GM12864 (cell line): ENCODE measurements around the gene SPATA33.

Experiments used
- DNase-seq: peaks from one replicate; pipeline ENCODE4 v3.0.0-alpha.2; 2011; ENCODE audit warnings: low read depth
- H3K4me3 ChIP-seq: 2 replicates; pipeline ENCODE4 v1.5.1; 2011; ENCODE audit warnings: mild to moderate bottlenecking, low read depth, low read length, control low read depth
- TF ChIP-seq, protein P1 (sequence below): IDR thresholded peaks from 2 replicates; pipeline ENCODE4 v1.5.1; 2011; ENCODE audit warnings: low read depth, mild to moderate bottlenecking, moderate library complexity, low read length, control low read depth, inconsistent platforms; ENCODE audit errors: missing control alignments

The SPATA33 gene

DNA sequence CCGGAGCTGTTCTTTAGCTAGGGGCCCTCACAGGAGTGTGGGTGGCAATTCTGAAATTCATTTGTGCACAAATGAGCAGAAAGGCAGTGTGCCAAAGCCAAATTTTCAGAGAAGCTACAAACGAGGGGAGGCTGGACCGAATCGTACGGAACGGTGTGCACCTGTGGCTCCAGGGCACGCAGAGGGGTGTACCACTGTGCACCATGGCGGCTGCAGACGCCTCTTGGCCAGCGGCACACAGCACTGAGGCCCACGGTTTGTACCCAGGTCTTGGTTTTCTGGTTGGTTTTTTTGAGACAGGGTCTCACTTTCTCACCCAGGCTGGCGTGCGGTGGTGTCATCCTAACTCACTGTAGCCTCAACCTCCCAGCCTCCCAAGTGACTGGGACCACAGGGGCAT lies 15.1 kb upstream of the SPATA33 start:
- TF ChIP-seq, protein P1, sequence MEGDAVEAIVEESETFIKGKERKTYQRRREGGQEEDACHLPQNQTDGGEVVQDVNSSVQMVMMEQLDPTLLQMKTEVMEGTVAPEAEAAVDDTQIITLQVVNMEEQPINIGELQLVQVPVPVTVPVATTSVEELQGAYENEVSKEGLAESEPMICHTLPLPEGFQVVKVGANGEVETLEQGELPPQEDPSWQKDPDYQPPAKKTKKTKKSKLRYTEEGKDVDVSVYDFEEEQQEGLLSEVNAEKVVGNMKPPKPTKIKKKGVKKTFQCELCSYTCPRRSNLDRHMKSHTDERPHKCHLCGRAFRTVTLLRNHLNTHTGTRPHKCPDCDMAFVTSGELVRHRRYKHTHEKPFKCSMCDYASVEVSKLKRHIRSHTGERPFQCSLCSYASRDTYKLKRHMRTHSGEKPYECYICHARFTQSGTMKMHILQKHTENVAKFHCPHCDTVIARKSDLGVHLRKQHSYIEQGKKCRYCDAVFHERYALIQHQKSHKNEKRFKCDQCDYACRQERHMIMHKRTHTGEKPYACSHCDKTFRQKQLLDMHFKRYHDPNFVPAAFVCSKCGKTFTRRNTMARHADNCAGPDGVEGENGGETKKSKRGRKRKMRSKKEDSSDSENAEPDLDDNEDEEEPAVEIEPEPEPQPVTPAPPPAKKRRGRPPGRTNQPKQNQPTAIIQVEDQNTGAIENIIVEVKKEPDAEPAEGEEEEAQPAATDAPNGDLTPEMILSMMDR, result no peak
- H3K4me3 ChIP-seq, result no peak overlapping the region
- DNase-seq, result no peak

DNA sequence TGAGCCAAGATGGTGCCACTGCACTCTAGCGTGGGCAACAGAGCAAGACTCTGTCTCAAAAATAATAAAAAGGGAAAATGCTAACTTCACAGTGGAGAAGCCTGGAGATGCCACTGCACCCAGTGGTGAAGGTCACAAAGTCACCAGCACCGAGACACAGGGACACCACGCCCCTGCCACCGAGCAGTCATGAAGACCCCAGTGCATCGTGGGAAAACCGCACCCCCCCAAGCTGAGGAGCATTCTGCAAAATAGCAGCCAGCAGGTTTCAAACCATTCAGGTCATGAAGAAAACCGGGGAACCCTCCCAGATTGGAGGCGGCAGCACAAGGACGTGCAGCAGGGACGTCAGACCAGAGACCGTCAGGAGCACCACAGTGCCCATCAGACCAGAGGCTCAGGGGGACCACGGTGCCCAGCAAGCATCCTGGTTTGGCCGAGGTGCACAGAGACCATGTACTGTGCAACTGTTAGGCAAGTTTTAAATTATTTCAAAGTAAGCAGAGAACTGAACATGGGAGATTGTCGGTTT lies 13.8 kb upstream of the SPATA33 start:
- H3K4me3 ChIP-seq, result no peak overlapping the region
- DNase-seq, result no peak
- TF ChIP-seq, protein P1, result no peak

- TF ChIP-seq, protein P1, result no peak
- no peak overlapping the region for H3K4me3 ChIP-seq
- DNase-seq, result no peak
Observed at GRCh38 chr16:89645122-89645521, 12.5 kb upstream of the SPATA33 start.

DNA sequence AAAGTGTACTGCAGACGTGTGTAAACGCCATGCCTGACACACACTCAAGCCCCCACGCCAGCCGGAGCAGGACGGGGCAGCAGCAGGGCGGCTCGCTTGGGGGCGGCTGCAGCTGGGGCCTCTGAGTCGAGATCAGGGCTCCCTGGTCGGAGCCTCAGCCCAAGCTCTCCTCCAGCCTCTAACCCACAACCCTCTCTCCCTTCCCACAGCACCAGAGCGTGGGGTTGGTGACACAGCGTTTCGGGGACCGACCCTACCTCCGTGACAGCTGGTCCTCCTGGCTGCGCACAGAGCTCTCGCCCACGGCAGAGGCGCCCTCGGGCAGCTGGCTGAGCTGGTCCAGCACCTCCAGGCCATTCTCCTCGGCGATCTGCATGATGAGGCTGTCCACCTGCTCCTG lies 11.4 kb upstream of the SPATA33 start:
- no peak overlapping the region for H3K4me3 ChIP-seq
- no peak for DNase-seq
- TF ChIP-seq, protein P1, result no peak

DNA sequence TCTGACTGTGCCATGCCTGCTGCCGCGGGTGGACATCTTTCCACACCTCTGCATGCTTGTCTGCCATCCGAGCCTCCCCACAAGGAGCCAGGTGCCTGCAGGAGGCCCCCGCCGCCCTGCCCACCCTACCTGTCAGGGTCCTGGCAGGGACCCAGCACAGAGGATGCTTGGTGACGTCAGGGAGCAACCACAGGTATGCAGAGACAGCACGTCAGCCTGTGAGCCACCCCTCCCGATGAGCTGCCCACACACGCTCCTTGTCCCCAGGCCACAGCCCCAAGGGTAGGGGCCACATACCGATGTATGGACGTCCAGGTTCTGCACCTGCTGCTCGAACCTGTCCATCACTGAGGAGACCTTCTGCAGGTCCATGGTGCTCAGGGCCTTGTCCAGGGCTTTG lies 10.7 kb upstream of the SPATA33 start:
- no peak for DNase-seq
- TF ChIP-seq, protein P1, result no peak
- no peak overlapping the region for H3K4me3 ChIP-seq

DNA sequence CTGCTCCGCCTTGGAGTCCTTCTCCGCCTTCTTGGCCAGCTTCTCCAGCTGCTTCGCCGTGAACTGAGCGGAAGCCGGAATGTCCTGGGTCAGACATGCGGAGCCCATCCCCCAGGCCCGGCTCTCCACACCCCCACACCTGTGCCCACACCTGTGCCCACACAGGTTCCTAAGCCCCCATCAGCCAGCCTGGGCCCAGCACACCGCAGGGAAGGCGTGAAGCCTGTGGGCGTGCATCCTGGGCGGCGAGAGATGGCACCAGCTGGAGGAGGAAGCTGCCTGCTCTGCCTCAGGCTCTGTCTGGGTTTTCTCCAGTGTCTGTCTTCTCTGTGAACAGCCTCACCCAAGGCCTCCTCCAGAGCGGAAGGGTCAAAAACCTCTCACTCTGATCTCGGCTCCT lies 6.1 kb upstream of the SPATA33 start:
- no peak overlapping the region for H3K4me3 ChIP-seq
- no peak for DNase-seq
- TF ChIP-seq, protein P1, result no peak

DNA sequence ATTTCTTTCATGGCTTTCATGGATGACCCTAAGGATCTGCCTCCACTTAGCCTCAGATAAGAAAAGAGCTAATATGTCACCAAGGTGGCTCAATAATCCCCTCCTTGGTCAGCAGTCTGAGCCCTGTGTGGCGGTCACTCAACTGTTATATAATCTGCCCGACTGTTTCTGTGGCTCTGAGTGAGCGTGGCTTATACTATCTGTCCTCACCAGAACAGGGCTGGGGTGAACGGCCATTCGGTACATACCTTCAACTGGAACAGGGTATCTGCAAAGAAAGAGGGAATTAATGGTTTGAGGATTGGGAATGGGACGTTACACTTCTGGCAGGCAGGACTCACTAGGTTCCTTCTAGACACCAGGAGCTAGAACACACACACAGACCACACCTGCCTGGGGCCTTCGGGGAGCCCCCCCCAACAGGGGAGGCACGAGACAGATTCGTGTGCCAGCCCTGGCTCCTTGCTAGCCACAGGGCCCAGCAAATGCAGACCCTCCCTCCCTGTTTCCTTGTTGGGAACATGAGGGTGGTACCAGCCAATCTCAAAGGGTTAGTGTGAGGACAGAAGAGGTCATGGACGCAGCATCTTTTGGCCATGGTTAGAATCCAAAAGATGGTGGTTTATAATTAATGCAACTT lies 3.9 kb upstream of the SPATA33 start:
- TF ChIP-seq, protein P1, result no peak
- no peak for DNase-seq

More for the DNA sequence above, 3.9 kb upstream of the SPATA33 start:
- H3K4me3 ChIP-seq, result no peak overlapping the region
